22Rv1 (cell line): ENCODE data around the gene DENND1A.

ENCODE experiments used
- H3K27ac ChIP-seq: fragments of 450-650 bp; 2 replicates; pipeline ENCODE4 v1.5.1; 2017
- ZFX ChIP-seq: fragments of 450-650 bp; IDR thresholded peaks from 2 replicates; pipeline ENCODE4 v1.6.1; 2017; ENCODE audit warnings: antibody characterized with exemption, borderline replicate concordance
- TF ChIP-seq, protein P1 (sequence below): fragments of 450-650 bp; IDR thresholded peaks from 2 replicates; pipeline ENCODE4 v1.5.1; 2017; ENCODE audit warnings: mild to moderate bottlenecking

DENND1A gene

DNA sequence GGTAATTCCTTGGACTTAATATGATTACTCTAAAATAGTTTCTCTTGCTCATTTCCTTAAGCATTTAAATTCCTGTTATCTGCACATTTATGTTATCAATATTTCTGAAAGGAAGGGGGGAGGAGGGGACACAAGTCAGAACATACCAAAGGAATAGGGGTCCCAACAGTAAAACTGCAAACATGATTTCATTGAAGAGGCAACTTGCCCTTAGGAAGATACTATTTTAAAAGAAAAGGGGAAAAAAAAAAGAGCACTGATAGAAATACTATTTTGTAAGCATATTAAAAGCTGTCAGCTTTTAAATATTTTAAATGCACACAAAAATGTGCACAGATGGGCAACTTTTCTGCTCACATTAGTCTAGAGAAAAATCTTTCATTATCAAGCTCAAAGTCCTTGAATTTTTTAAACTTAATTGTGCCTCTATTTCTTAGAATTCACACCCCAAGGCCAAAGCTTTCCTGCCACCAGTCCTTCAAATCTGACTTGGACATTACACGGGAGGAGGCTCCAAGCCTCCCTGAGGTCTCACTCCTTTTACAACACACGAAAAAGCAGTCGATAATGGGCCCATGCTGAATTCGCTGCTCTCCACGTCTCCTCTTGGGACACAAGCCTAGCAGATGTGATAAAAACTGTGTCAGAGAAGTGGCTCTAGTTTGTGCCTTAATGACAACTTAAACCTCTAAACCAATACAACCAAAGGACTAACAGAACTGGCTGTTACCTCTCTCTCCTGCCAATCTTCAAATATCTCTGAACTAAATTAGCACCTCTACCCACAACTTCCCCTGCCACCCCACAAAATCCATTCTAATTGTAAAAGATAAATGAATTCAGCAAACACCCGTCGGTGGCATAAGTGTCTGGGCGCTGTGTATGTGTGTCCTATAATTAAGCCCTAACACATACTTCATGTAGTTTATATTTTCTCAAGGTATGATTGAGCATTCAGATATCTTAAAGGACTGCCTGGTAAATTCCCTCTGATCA lies 154.3 kb downstream of the DENND1A start:
- TF ChIP-seq ZFX = no peak
- TF ChIP-seq, protein P1, sequence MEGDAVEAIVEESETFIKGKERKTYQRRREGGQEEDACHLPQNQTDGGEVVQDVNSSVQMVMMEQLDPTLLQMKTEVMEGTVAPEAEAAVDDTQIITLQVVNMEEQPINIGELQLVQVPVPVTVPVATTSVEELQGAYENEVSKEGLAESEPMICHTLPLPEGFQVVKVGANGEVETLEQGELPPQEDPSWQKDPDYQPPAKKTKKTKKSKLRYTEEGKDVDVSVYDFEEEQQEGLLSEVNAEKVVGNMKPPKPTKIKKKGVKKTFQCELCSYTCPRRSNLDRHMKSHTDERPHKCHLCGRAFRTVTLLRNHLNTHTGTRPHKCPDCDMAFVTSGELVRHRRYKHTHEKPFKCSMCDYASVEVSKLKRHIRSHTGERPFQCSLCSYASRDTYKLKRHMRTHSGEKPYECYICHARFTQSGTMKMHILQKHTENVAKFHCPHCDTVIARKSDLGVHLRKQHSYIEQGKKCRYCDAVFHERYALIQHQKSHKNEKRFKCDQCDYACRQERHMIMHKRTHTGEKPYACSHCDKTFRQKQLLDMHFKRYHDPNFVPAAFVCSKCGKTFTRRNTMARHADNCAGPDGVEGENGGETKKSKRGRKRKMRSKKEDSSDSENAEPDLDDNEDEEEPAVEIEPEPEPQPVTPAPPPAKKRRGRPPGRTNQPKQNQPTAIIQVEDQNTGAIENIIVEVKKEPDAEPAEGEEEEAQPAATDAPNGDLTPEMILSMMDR = no peak
- H3K27ac ChIP-seq = no peak overlapping the region

DNA sequence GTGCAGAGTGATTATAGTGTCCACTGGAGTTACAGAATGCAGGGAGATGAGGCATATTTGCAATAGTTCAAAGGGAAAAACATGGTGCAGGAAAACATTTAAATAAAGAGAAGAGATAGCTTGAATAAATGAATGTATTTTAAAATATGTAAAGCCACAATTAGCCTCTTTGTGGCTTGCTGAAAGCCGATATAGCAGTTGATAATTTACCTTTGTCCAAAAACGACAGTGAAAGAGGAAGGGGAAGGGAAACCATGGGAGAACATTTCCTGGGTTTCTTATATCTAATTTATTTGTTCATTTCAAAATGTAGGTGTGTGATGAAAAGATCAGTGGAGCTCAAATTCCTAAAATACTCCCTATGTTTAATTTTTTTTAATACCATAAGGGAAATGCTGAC lies 156.1 kb downstream of the DENND1A start:
- H3K27ac ChIP-seq = no peak overlapping the region
- TF ChIP-seq, protein P1 = no peak
- TF ChIP-seq ZFX = no peak

DNA sequence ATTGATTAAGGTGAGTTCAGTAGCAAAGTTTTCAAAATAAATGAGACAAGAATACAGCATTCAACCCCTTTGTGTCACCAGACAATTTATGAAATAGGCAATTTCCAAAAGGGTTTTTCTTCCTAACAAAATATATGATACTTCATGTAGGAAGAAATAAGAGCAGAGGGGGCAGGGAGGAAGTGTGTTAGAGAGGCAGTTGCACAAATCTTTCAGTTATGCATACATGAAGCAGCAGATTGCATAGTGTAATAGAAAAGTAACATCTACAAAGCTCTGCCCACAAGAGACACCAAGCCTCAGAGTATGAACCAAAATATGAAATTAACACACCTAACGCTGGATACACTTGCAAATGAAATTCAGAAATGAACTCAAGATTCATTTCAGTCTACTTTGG lies 157.0 kb downstream of the DENND1A start:
- TF ChIP-seq ZFX = no peak
- TF ChIP-seq, protein P1 = no peak
- H3K27ac ChIP-seq = no peak overlapping the region

DNA sequence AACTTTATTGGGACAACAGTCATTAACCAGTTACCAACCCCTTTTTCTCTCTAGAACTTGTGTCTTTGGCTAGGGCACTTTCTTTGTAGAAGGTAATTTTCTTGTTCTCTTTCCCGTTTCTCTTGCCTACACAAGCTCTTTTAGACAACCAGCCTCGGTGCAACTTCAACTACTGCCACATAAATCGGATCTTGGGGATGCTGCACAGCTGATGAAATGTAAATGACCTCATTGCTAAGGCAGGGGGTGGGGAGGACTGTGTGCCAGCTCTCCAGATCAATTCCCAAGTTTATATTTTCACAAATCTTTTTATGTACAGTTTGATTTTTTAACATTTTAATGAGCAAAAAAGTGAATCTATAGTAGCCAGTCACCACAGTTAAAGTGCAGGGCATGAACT lies 157.6 kb downstream of the DENND1A start:
- no peak overlapping the region for H3K27ac ChIP-seq
- TF ChIP-seq, protein P1 = no peak
- no peak for TF ChIP-seq ZFX

DNA sequence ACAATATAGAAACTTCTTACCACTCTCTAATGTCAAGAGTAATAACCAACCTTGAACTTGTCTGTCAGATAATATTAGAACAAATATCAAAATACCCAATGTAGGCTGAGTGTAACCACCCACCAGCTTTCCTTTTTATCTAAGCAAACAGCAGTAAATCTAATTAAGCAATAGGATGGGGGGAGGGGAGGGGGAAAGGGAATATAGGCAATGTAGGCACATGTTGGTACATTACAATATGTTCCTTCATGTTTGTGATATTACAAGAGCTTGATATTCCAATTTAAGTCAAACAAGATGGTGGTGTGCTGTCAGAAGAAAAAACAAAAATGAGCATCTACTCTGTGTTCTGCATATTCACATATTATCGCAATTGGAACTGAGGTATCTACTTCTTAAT lies 158.2 kb downstream of the DENND1A start:
- TF ChIP-seq, protein P1 = no peak
- no peak for TF ChIP-seq ZFX

DNA sequence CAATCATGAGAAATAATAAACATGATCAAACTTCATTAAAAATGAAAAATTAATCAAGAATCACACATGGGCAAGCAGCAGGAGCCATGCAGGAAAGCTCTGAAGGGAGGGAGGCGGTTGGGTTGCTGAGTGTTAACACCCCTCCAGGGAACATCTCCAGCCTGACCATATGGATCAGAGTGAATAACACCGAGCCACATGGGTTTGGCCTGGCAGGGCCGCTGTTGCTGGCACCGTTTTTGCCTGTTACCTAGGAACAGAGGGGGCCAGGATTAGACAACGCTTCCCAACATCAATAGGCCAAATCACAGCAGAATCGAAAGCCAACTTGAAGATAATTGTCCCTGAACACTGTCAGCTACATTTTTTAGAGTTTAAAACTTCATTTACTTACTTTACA lies 160.2 kb downstream of the DENND1A start:
- TF ChIP-seq ZFX = no peak
- TF ChIP-seq, protein P1 = no peak
- H3K27ac ChIP-seq = no peak overlapping the region

More for the DNA sequence above, 158.2 kb downstream of the DENND1A start:
- H3K27ac ChIP-seq = no peak overlapping the region
